SK-N-SH (cell line): ENCODE results near the gene RAB34. TPM values are rescaled to one million over a fixed set of nuclear protein-coding genes. Genes with fewer than 3 reads are reported as not detected.

Source experiments
- CTCF ChIA-PET: fragments of 300-600, 350-600 bp; formaldehyde crosslinking; extraction: SDS; loops from one replicate; lab custom pipeline; 2021; lab: Yijun Ruan, JAX
- POLR2A ChIA-PET: fragments of 350-600 bp; sonication (Branson Sonifier 250); formaldehyde crosslinking; extraction: SDS; loops from one replicate; lab custom pipeline; 2020; ENCODE audit warnings: antibody characterized with exemption, inconsistent platforms; lab: Yijun Ruan, JAX
- DNase-seq: peaks from one replicate; pipeline ENCODE4 v3.0.0; 2012
- H2AFZ ChIP-seq: fragments of 200-600 bp; sonication (generic); 2 replicates; pipeline ENCODE4 v1.8.1; 2016; ENCODE audit warnings: antibody characterized with exemption, mild to moderate bottlenecking, low read depth
- H3F3A ChIP-seq: fragments of 200-600 bp; sonication (generic); replicated peaks from 2 replicates; pipeline ENCODE3; 2016; ENCODE audit warnings: antibody characterized with exemption, mild to moderate bottlenecking; ENCODE audit not compliant: insufficient read depth
- H3K27ac ChIP-seq, 2 experiments: fragments of 200-500 bp in 1 of 2; fragments of 200-600 bp in 1 of 2; sonication (Bioruptor generic) in 1 of 2; sonication (generic), shearing (Covaris generic) in 1 of 2; 2 replicates each; pipeline versions ENCODE4 v1.5.1 to v1.6.1; 2014 to 2016; ENCODE audit warnings: low read depth in 2 of 2, inconsistent platforms in 1 of 2, low read length in 1 of 2, mild to moderate bottlenecking in 1 of 2, mixed read lengths in 1 of 2
- H3K27me3 ChIP-seq: fragments of 200-600 bp; sonication (generic), shearing (Covaris generic); 2 replicates; pipeline ENCODE4 v1.6.1; 2016; ENCODE audit warnings: mixed run types; ENCODE audit not compliant: insufficient read depth
- H3K36me3 ChIP-seq, 2 experiments: fragments of 200-500 bp in 1 of 2; fragments of 200-600 bp in 1 of 2; sonication (Bioruptor generic) in 1 of 2; sonication (generic) in 1 of 2; replicated peaks in 1 of 2; 2 replicates each; pipeline versions ENCODE3 to v1.5.1; 2014 to 2016; ENCODE audit warnings: low read length in 1 of 2, mild to moderate bottlenecking in 1 of 2; ENCODE audit not compliant: insufficient read depth in 2 of 2, control insufficient read depth in 1 of 2
- H3K4me1 ChIP-seq, 2 experiments: fragments of 200-500 bp in 1 of 2; fragments of 200-600 bp in 1 of 2; sonication (Bioruptor generic) in 1 of 2; sonication (generic), shearing (Covaris generic) in 1 of 2; 2 replicates each; pipeline versions ENCODE4 v1.5.1 to v1.6.1; 2014 to 2016; ENCODE audit warnings: low read depth in 1 of 2, low read length in 1 of 2, mixed run types in 1 of 2; ENCODE audit not compliant: insufficient read depth in 2 of 2, control insufficient read depth in 1 of 2
- H3K4me2 ChIP-seq: fragments of 200-600 bp; sonication (generic), shearing (Covaris generic); 2 replicates; pipeline ENCODE4 v1.6.1; 2017; ENCODE audit warnings: mixed run types
- H3K4me3 ChIP-seq, 2 experiments: fragments of 200-500 bp in 1 of 2; fragments of 200-600 bp in 1 of 2; sonication (Bioruptor generic) in 1 of 2; sonication (generic), shearing (Covaris generic) in 1 of 2; 2 replicates each; pipeline versions ENCODE4 v1.5.1 to v1.8.1; 2014 to 2016; ENCODE audit warnings: low read depth in 2 of 2, inconsistent platforms in 1 of 2, low read length in 1 of 2, mild to moderate bottlenecking in 1 of 2, mixed read lengths in 1 of 2, moderate library complexity in 1 of 2
- H3K79me2 ChIP-seq: fragments of 200-600 bp; sonication (generic); 2 replicates; pipeline ENCODE4 v1.8.1; 2017; ENCODE audit warnings: mild to moderate bottlenecking; ENCODE audit not compliant: insufficient read depth
- H3K9ac ChIP-seq: fragments of 200-600 bp; sonication (generic); 2 replicates; pipeline ENCODE4 v1.6.1; 2017; ENCODE audit warnings: mixed run types
- H3K9me2 ChIP-seq: fragments of 200-600 bp; sonication (generic); 2 replicates; pipeline ENCODE4 v1.6.1; 2017; ENCODE audit warnings: mixed run types
- H3K9me3 ChIP-seq: fragments of 200-600 bp; sonication (generic); 2 replicates; pipeline ENCODE4 v1.6.1; 2017; ENCODE audit warnings: mixed run types, mild to moderate bottlenecking, moderate library complexity
- H4K20me1 ChIP-seq: fragments of 200-600 bp; sonication (generic); 2 replicates; pipeline ENCODE4 v1.6.1; 2017; ENCODE audit warnings: mild to moderate bottlenecking, mixed run types; ENCODE audit not compliant: insufficient read depth
- EZH2phosphoT487 ChIP-seq: fragments of 200-600 bp; sonication (generic); IDR thresholded peaks from 2 replicates; pipeline ENCODE4 v1.6.1; 2017; ENCODE audit warnings: low read depth, mixed run types, mild to moderate bottlenecking, antibody characterized with exemption, moderate library complexity, borderline replicate concordance
- IRF3 ChIP-seq: fragments of 150-350 bp; IDR thresholded peaks from 2 replicates; pipeline ENCODE4 v1.6.1; 2016; ENCODE audit warnings: mild to moderate bottlenecking, low read depth, low read length
- MAX ChIP-seq: IDR thresholded peaks from 2 replicates; pipeline ENCODE4 v1.4.0; 2012; ENCODE audit warnings: low read depth
- MEF2A ChIP-seq: IDR thresholded peaks from 2 replicates; pipeline ENCODE4 v1.4.0; 2012; ENCODE audit warnings: low read depth, borderline replicate concordance
- MXI1 ChIP-seq: IDR thresholded peaks from 2 replicates; pipeline ENCODE4 v1.6.1; 2012; ENCODE audit warnings: mild to moderate bottlenecking, low read depth, low read length, improper control_type of control experiment
- NFIC ChIP-seq: IDR thresholded peaks from 2 replicates; pipeline ENCODE4 v1.4.0; 2012; ENCODE audit warnings: borderline replicate concordance
- RXRA ChIP-seq: IDR thresholded peaks from 2 replicates; pipeline ENCODE4 v1.4.0; 2012; ENCODE audit warnings: low read depth, mild to moderate bottlenecking, borderline replicate concordance
- SMC3 ChIP-seq: IDR thresholded peaks from 2 replicates; pipeline ENCODE4 v1.6.1; 2012; ENCODE audit warnings: low read depth, low read length, improper control_type of control experiment
- TAF1 ChIP-seq: IDR thresholded peaks from 2 replicates; pipeline ENCODE4 v1.6.1; 2012; ENCODE audit warnings: low read depth, mild to moderate bottlenecking, low read length, moderate library complexity, borderline replicate concordance
- WGBS: methylation state at CpG from one replicate; pipeline ENCODE4 v1.1.6; 2017; ENCODE audit warnings: low lambda C conversion rate; 5-methylcytosine and 5-hydroxymethylcytosine counted together
- polyA plus RNA-seq, 3 experiments: library from polyadenylated mRNA; depleted of rRNA; stranded (reverse); fragments of >200 nt; gene quantifications; 2 replicates each; pipeline ENCODE4 v1.2.3, GENCODE V29; 2012

The RAB34 gene
- polyA plus RNA-seq, 1 of the 3 experiments (the other 2 are of a cell fraction), result 0.18 TPM

GRCh38 chr17:28758411-28759121, 40.9 kb upstream of the RAB34 start:
- H3K4me2 ChIP-seq, result no peak overlapping the region
- no peaks in the 10 kb centered on the region for H3K27me3 ChIP-seq
- H3K4me1 ChIP-seq, result peaks cover 0 to 19% of the 10 kb centered on the region in 2 experiments; a peak in 1 of 4 replicates
- H3K79me2 ChIP-seq, result peaks cover 6% of the 10 kb centered on the region; the same call in 1 of the 2 replicates
- H3K27ac ChIP-seq, result no peak overlapping the region
- POLR2A ChIA-PET, result no interaction called here
- H3K9me2 ChIP-seq, result no peaks in the 10 kb centered on the region
- no peak overlapping the region for H2AFZ ChIP-seq
- H3K9ac ChIP-seq, result no peak overlapping the region
- peaks cover 16 to 37% of the 10 kb centered on the region in 2 experiments for H3K36me3 ChIP-seq
- WGBS, result 96% methylated on average over 20 of the region's 32 CpGs
- H3K9me3 ChIP-seq, result no peaks in the 10 kb centered on the region
- H3K4me3 ChIP-seq, result no peak overlapping the region
- CTCF ChIA-PET, result interaction anchor here (20.4 kb wide), 1 partner anchor 34 kb away, joined by 612 read pairs; the partner anchor contains the start of genes NEK8, RPL23A and TLCD1
- peaks cover 4% of the 10 kb centered on the region; the same call in 1 of the 2 replicates for H4K20me1 ChIP-seq
- TF ChIP-seq MAX, result no peak
- TF ChIP-seq IRF3, result no peak
- no peak for DNase-seq
- peaks cover 32% of the 10 kb centered on the region for H3F3A ChIP-seq

- Histone ChIP-seq H4K20me1 (peaks cover 10% of the 10 kb centered on the region; the same call in 1 of the 2 replicates), H3K9ac (no peak overlapping the region), H3K9me3 (no peaks in the 10 kb centered on the region), H3K79me2 (peaks cover 5% of the 10 kb centered on the region; the same call in 1 of the 2 replicates), H3F3A (peaks cover 30% of the 10 kb centered on the region), H3K4me3 (no peak overlapping the region), H3K27ac (no peak overlapping the region), H3K9me2 (no peaks in the 10 kb centered on the region), H3K36me3 (peaks cover 20 to 33% of the 10 kb centered on the region in 2 experiments), H3K27me3 (no peaks in the 10 kb centered on the region), H3K4me2 (no peak overlapping the region), H3K4me1 (peaks cover 0 to 7% of the 10 kb centered on the region in 2 experiments; a peak in 1 of 4 replicates), H2AFZ (no peak overlapping the region)
- CTCF ChIA-PET, result interaction anchor here (1.0 to 20.4 kb wide), 2 partner anchors 9 to 32 kb away, joined by 4 to 612 read pairs; partner anchors contain the start of genes NEK8, RPL23A and TLCD1
- 87% methylated on average over 5 of the region's 5 CpGs for WGBS
- POLR2A ChIA-PET, result no interaction called here
- no peak for DNase-seq
- TF ChIP-seq IRF3 (no peak), NFIC (no peak), RXRA (no peak), MAX (no peak), MEF2A (no peak), SMC3 (no peak), TAF1 (no peak), MXI1 (no peak), EZH2phosphoT487 (no peak)
Measured at GRCh38 chr17:28756049-28756804, 38.6 kb upstream of the RAB34 start.
